Measurements from ENCODE around the gene CARMIL1.
"Not testable (repeated sequence)": the region's sequence is repeated elsewhere in the genome, so short reads cannot be mapped to it uniquely, and the experiment has no call there.

Gene CARMIL1

GRCh38 chr6:25579902-25580495 is 300.8 kb downstream of the CARMIL1 start:
- no peak for DNase-seq

GRCh38 chr6:25582101-25582500 is 302.9 kb downstream of the CARMIL1 start:
- DNase-seq, result no peak

DNA sequence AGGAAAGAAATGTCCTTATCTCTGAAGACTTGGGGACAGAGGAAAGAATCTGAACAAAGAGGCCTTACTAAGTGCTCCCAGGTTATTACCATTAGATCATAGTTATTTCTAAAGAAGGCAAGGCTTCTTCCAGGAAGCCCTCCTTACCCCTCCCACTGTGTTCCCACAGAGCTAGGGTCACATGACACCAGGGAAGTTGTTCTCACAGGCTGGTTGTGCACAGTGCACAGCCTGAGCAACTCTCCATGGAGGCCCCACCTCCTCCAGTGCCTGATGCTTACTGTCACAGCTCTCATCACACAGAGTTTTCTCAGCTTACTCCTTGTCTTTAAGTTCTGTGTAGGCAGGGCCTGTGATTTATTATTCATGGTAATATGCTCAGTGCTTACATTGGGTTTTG is 303.9 kb downstream of the CARMIL1 start:
- DNase-seq, result peak in 3 of 4 experiments; percentile 21 to 28 (median 26)

DNA sequence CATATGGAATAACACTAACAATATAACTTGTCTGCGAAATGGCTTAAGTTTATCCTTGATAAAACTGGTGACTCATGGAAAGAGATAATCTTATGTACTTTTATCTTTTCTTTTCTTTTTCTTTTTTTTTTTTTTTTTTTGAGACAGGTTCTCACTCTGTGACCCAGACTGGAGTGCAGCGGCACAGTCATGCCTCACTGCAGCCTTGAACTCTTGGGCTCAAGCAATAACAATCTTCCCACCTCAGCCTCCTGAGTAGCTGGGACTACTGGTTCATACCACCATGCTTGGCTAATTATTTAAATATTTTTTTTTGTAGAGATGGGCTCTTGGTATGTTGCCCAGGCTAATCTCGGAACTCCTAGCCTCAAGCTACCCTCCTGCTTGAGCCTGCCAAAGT is 304.7 kb downstream of the CARMIL1 start:
- no peak for DNase-seq

DNA sequence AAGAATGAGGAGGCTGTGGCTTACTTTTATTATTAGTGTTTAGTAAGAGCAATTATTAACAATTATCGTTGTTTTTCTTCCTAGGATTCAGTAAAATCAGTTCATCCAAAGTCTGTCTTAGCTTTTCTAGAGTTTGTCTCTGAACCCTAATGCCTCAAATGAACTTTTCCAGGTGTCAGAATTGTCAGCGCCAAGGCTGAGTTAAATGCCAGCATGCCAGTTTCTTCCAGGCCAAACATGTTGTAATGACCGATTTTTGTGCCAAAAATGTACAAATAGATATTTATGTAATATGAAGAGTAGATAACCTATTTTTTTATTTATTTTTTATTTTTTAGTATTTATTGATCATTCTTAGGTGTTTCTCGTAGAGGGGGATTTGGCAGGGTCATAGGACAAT is 306.1 kb downstream of the CARMIL1 start:
- no peak for DNase-seq

DNA sequence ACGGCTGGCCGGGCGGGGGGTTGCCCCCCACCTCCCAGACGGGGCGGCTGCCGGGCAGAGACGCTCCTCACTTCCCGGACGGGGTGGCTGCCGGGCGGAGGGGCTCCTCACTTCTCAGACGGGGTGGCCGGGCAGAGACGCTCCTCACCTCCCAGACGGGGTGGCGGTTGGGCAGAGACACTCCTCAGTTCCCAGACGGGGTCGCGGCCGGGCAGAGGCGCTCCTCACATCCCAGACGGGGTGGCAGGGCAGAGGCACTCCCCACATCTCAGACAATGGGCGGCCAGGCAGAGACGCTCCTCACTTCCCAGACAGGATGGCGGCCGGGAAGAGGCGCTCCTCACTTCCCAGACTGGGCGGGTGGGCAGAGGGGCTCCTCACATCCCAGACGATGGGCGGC is 306.9 kb downstream of the CARMIL1 start:
- not testable (repeated sequence) for DNase-seq

GRCh38 chr6:25586927-25587326 is 307.8 kb downstream of the CARMIL1 start:
- DNase-seq, result no peak

DNA sequence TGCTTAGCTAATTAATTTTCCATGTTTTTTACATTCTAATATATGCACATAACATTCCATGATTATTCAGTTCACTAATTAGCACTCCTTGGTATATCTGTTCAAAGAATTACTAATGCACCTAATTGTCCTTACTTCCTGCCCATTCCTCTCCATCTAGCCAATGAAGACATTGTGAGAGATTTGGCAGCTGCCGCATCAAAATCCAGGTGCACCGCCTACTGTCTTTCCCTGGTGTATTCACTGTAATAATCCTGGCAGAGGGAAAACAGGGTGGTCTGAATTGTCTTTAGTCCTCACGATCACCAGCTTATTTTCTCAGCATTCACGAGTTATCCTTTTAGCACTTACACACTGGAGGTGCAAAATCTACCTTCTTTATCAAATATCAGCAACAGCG is 311.8 kb downstream of the CARMIL1 start:
- DNase-seq, result no peak

- no peak for DNase-seq
Observed at GRCh38 chr6:25596928-25597818, 318.0 kb downstream of the CARMIL1 start.

DNA sequence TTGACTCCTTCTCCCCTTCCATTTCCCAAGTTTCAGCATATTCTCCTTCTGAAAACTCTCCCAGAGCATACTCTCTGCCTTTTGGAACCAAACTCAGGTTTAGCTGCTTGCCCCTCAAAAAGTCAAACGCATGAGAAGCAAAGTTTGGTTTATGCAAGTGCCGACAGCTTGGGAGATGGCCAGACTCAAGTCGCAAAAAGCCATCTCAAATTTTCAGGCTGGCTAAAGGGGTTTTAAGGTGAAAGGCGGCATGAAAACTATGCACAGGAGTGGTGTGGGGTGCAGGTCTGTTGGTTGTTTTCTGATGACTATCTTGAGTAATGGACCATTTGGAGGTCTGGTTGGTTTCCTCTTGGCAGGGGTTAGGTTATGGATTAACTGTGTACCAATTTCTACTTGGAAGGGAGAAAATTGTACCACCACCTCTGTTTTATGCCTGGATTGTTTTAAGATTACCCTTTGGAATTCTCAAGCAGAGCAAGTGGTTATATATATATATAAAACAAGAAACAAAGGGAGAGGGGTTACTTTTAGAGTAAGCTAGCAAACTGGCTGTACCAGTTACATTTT is 320.4 kb downstream of the CARMIL1 start:
- no peak for DNase-seq

DNA sequence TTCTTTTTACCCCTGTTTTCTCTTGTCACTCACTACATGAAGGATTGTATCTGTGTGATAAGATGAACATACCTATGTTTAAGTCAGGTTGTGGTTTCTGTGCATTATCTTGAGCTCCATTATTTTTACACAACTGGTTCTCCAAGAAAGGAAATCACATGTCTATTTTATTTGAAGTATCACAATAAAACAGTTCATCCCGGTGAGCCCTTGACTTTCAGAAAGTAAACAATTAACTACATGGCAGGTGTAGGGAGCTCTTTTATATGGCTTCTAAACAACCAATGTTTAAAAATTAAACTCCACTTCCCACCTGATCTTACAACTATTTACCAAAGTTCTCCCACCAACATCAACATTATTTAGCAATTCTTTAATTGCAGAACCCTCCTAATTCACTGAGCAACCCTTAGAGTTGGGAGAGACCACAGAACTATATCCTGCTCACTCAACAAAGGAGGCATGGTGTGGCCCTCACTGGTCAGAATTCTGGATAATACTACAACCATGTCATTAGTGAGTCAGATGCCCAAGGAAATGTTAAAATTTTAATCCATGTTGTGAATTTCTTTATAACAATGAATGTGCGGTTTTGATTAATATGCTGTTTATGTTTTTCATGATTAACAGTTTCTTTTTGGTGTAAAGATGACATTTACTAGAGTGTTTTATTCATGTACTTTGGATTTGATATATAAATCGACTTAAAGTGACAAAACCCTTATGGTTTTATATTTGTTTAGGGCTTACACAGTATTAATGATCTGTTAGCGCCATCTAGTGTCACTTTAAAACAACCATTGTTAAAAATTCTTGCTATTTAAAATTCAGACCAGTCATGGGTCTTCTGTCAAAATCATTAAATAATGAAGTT is 322.9 kb downstream of the CARMIL1 start:
- DNase-seq, result peak in 3 of 4 experiments; percentile 28 to 82 (median 73)

DNA sequence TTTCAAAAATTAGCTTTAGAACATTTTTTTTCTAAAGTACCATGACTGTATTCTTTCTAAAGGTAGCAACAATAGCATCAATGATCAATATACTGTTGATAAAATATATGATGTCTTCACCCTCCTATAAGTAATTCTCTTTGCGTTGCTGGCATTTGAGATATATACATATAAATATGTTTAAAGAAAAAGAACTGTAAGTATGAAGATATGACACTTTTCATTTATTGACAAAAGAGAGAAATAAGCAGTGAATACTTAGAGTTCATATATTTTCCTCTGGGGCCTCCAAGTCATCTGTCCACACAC is 323.5 kb downstream of the CARMIL1 start:
- no peak for DNase-seq

DNA sequence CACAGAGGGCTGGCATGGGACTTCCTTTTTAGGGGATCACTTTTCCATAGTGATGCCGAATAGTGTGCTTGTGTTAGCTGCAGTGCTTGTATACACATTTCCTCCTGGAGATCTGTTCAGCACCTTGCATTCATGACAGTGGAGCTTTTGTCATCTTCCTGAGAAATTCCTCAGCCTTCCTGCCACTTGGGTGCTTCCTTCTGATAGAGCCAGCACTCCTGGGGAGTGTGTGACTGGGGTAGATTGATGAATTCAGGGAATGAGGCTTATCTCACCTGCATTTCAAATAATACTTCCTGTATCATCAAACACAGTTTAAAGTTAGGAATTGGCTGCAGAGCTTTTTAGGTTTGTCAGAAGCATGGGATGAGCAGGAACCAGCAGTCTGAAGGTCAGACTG is 324.1 kb downstream of the CARMIL1 start:
- DNase-seq, result no peak

GRCh38 chr6:25606151-25606550 is 327.0 kb downstream of the CARMIL1 start:
- DNase-seq, result no peak

- DNase-seq, result no peak
Observed at GRCh38 chr6:25608558-25609174, 329.5 kb downstream of the CARMIL1 start.

- peak in 1 of 4 experiments; percentile 23 for DNase-seq
Observed at GRCh38 chr6:25612666-25613065, 333.5 kb downstream of the CARMIL1 start.

GRCh38 chr6:25613415-25613814 is 334.2 kb downstream of the CARMIL1 start:
- DNase-seq, result no peak

- DNase-seq, result no peak
Observed at GRCh38 chr6:25614052-25614451, 334.9 kb downstream of the CARMIL1 start.

DNA sequence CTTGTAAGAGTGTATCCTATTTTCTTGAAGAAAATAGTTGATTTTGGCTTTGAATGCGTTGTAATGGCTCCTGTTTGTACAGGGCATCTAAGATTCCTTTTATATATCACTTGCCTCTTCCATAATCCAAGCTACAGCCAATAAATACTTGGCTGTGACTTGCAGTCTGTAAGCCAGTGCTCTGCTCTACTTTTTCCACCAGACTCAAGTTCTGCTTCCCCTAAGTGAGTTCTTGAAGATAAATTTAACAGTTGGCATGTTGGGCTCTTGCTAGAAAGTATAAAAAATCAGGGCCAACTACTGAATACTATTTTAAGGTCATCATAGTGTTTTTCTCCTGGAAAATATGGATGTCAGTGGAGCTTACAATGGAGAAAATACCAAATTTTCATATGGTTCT is 336.3 kb downstream of the CARMIL1 start:
- no peak for DNase-seq

DNA sequence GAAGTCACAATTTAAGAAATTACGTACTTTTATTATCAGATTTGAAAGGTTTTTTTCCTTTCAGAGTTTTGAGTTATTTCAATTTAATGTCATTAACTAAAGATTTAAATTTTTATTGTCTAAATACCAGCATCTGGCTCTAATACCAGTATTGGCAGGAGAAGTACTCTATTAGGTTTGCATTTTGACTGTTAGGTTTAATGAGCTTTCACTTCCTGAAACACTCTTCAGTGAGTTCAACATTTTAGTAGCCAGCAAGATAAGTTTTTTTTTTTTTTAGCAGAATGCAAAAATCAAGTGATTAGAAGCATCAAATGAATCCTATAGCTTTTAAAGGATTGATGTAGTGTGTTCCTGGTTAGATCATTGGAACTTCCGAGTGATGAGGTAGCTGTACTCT is 338.8 kb downstream of the CARMIL1 start:
- peak in 2 of 4 experiments; percentile 21 to 31 for DNase-seq

- peak; percentile 8 to 40 (median 14) for DNase-seq
Observed at GRCh38 chr6:25619217-25619616, 340.0 kb downstream of the CARMIL1 start.

- DNase-seq, result no peak
Observed at GRCh38 chr6:25620391-25620790, 341.2 kb downstream of the CARMIL1 start.
